ENCODE measurements around the gene HES4.
A peak's percentile ranks its signal among the peaks of the same experiment; 100 is the strongest.

The HES4 gene

DNA sequence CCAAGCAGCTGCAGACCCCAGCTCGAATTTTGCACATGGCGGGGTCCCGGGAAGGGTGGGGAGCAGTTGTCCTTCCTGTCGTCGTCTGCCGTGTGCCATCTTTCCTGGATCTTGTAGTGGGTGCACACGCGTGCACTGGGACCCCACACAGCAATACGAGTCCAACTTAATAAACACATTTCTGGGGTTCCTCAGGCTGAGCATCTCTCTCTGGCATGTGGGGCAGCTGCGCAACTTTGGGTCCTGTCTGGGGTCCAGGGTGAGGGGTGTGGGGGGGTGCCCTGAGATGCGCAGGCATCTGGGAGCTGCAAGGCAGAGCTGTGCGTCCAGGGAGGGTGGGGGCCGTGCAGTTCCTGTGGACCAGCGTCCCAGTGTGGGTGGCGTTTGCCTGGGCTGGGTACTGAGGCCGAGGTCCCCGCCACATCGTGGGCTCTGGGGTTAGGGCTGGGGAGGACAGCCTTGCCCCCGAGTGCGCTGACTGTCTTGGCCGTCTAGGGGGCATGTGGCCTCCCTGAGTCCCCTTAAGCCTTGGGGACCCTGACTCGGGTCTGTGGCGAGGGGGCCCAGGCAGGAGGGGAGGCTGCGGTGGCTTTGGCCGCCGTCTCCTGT is 34.3 kb downstream of the HES4 start:
- no peak for DNase-seq

DNA sequence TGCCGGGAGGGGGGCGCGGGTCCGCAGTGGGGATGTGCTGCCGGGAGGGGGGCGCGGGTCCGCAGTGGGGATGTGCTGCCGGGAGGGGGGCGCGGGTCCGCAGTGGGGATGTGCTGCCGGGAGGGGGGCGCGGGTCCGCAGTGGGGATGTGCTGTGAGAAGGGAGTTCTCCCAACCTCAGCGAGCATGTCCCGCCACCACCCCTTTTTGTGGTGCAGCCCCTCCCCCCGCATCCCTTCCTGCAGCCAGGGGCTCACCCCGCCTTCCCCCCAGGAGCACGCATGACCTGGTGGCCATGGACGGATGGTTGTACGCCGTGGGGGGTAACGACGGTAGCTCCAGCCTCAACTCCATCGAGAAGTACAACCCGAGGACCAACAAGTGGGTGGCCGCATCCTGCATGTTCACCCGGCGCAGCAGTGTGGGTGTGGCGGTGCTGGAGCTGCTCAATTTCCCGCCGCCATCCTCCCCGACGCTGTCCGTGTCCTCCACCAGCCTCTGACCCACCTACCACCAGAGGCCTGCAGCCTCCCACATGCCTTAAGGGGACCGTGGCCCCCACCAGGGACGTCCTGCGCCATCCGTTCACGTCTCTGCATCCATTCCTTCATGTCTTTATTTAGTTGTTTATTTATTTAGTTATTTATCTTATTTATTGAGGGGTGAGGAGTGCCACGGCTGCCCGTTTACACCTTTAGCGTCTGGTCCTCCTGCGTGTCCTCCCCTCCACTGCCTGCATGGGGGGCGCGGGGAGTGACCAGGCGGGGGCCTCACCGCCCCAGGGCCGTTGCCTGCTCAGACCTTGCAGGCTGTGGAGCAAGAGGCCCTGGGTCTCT is 35.0 kb downstream of the HES4 start:
- no peak for DNase-seq

DNA sequence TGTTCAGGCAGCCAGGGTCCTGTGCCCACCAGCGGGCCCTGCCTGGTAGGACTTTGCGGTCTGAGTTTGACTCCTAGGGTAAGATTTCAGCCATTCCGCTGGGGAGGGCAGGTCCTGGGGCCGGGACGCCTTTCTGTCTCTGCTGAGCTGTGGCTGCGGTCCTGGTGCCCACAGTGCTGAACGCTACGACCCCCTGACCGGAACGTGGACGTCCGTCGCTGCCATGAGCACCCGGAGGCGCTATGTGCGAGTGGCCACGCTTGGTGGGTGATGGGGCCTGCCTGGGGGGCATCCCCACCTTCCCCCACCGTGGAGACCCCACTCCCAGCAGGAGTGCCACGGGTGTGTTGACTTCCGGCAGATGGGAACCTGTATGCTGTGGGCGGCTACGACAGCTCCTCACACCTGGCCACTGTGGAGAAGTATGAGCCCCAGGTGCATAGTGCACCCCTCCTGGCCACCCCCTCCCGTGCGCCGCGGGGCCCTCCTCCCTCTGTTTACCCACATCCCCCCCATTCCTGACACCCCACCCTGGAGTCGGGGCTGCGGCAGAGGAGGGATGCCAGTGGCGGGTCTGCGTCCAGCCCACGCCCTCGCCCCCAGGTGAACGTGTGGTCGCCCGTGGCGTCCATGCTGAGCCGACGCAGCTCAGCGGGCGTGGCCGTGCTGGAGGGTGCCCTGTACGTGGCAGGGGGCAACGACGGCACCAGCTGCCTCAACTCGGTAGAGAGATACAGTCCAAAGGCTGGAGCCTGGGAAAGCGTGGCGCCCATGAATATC is 36.0 kb downstream of the HES4 start:
- DNase-seq, result no peak

DNA sequence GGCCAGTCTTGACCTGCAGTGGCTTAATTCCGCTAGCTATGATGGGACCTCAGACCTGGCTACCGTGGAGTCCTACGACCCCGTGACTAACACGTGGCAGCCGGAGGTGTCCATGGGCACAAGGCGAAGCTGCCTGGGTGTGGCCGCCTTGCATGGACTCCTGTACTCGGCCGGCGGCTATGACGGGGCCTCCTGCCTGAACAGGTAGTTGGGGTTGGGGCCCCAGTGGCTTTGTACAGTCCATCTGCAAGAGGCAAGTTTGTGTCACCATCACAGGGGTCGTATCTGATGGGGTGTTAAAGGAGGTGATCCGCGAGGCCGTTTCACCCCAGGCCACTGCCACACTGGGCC is 36.6 kb downstream of the HES4 start:
- DNase-seq, result no peak

DNA sequence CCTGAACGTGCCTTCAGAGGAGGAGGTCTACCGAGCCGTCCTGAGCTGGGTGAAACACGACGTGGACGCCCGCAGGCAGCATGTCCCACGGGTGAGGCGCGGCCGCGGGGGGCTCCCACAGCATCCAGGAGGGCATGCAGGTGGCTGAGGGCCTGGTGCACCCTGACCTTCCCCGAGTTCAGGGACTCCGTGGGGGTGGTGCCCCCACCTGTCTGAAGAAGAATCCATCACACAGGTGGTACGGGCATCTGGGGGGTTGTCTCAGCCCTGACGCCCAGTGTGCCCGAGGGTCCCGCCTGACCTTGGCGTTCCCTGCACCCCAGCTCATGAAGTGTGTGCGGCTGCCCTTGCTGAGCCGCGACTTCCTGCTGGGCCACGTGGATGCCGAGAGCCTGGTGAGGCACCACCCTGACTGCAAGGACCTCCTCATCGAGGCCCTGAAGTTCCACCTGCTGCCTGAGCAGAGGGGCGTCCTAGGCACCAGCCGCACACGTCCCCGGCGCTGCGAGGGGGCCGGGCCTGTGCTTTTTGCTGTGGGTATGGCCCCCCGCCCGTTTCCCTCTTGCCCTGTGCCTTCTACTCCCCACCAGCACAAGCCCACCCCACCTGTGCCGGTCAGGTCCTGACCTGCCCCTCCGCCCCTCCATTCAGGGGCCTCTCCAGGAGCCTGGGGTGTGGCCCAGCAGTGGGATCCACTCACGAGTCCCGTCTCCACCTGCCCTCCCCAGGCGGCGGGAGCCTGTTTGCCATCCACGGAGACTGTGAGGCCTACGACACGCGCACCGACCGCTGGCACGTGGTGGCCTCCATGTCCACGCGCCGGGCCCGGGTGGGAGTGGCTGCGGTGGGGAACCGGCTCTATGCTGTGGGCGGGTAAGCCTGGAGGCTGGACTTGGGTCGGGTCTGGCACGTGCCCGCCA is 37.3 kb downstream of the HES4 start:
- no peak for DNase-seq

DNA sequence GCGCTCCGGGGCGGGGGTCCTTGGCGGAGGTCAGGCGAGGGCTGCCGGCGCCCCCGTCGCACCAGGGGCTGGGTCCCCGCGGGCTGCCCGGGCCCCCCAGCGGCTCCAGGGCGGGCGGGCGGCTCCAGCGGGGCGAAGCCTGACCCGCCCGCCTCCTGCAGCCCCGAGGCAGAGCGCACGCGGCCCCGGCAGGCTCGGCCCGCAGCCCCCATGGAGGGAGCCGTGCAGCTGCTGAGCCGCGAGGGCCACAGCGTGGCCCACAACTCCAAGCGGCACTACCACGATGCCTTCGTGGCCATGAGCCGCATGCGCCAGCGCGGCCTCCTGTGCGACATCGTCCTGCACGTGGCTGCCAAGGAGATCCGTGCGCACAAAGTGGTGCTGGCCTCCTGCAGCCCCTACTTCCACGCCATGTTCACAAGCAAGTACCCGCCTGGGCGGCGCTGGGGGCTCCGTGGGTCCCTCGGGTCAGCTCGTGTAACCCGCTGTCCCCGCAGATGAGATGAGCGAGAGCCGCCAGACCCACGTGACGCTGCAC is 38.7 kb downstream of the HES4 start:
- DNase-seq, result no peak

DNA sequence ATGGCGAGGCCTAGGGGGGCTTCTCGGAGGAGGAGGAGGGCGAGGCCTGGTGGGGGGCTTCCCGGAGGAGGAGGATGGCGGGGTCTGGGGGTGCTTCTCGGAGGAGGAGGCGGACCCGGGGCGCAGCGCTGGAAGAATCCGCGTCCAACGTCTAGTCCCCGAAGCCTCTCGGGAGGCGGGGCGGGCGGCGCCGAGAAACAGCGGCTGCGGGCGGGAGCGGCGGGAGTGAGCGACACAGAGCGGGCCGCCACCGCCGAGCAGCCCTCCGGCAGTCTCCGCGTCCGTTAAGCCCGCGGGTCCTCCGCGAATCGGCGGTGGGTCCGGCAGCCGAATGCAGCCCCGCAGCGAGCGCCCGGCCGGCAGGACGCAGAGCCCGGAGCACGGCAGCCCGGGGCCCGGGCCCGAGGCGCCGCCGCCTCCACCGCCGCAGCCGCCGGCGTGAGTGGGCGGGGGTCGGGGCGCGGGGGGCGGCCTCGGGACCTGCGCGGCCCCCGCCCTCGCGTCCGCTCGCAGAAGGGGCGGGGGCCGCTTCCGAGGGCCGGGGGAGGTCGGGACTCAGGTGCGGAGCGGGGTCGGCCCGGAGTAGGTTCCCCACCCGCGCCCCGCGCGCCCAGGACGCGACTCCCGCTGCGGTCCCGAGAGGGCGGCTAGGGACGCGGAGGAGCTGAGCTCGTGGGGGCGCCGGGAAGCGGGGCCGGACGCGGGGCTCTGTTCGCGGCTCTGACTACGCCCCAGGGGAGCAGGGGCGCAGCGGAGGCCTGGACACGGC is 39.4 kb downstream of the HES4 start, which contains the start of gene KLHL17:
KLHL17 (plus strand) TSS at position 222 of the 769 bp plus-strand sequence; CDS start at position 332, 110 bp downstream.
- peak in 1 of 2 experiments; percentile 59 for DNase-seq

DNA sequence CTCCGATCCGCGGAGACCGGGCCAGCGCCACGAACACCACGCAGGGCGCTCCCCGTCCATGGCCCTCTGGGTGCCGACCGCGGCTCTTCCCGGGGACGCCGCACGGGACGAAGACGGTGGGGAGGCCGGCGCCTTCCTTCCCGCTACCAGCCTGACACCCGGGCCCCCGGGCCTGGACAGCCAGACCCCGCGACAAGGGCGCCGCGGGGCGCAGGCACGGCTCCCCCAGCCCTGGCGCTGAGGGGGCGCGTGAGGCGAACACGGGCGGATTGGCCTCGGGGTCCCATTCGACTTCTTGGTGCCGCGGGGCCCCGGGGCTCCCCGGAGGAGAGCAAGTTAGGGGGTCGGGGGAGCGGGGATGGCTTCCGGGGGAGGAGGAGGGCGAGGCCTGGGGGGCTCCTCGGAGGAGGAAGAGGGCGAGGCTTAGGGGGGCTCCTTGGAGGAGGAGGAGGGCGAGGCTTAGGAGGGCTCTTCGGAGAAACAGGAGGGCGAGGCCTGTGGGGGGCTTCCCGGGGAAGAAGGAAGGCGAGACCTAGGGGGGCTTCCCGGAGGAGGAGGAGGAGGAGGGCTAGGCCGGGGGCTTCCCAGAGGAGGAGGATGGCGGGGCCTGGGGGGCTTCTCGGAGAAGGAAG is 40.0 kb downstream of the HES4 start:
- no peak for DNase-seq

DNA sequence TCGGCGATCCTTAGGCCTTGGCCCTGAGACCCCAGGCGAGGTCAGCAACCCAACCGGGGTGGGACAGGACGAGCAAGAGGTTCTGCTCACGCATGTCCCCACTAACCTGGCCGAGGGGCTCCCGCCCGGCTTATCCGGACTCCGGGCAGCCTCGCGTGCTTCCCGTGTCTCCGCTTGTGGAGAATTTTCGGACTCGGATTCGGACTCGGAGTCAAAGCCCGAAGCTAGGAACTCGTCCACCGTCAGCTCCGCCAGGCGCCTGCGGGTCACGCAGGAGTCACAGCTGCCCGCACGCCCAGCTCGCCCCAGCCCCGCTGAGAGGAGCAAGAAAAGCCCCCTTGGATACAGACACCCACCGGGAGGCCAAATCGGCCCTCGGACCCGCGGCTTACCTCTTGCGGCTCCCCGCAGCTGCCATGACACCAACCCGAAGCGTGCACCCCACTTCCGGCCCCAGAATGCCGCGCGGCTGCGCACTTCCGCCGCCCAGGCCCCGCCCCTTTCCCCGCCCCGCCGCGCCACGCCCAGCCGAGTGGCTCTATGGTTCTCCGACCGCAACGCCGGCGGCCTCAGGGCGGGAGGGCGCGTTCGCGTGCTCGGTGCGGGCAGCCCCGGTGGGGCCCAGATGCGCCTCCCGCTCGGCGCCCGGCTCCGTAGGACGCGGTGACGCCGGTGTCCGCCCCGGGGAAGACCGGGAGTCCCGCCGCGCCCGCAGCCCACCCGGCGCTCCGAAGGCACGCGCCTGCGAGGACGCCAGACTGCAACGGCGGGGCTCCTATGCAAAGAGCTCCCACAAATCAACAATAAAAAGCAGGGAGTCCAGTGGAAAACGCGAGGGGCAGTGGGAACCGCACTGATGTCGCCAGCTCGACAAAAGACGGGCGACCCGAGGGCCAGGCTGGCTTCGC is 40.8 kb downstream of the HES4 start, which contains the start of gene NOC2L:
NOC2L (minus strand) TSS at position 434 of the 908 bp plus-strand sequence; CDS start at position 418, 16 bp downstream.
- DNase-seq, result peak; percentile 46 to 71

DNA sequence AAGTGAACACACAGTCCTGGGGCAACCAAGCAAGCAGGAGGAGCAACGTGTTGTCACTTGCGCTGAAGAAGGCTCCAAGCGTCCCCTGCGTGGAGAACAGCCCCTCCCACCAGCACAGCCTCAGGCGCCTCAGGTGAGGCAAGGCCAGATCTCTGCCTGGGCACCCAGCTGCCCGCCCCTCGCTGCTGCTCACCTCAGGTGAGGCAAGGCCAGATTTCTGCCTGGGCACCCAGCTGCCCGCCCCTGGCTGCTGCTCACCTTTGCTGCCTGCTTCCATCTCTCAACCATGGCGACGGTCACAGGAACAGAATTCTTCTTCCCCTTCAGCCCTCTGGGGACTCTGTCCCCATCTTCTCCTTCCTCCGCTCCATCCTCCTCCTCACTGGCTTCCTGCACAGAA is 43.3 kb downstream of the HES4 start:
- no peak for DNase-seq

DNA sequence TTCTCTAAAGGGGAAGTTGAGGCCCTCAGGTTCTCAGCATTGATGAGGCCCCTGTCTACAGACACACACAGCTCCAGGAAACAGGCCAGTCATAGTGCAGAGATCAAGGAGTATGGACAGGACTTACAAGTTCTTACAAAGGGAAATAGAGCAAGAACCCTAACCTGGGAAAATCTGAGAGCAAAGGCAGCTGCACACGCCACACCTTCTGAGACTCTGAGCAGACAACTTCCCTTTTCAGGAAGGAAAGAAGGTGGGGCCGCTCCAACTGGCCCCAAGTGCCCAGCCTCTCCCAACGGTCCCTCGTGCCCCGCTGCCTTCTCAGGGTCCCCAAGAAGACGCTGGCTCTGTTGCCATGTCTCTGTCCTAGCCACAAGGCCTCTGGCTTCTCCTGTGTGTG is 44.4 kb downstream of the HES4 start:
- no peak for DNase-seq

DNA sequence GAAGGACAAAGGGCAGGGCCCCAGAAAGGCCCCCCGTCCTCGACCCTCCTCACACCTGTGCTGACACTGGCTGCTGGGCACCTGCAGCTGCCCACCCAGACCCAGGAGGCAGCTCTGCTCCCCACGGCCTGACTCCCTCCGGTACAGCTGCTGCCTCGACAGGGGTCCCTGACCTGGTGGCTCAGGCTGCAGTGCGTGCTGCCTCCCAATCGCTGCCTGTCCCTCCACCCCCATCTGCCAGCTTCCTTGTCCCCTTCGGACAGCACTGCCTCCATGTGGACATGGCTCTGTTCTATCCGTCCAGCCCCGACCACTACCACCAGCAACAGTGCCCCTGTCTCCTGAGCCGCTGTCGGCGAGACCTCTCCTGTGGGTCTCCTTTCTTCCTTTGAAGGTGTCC is 45.0 kb downstream of the HES4 start:
- no peak for DNase-seq

DNA sequence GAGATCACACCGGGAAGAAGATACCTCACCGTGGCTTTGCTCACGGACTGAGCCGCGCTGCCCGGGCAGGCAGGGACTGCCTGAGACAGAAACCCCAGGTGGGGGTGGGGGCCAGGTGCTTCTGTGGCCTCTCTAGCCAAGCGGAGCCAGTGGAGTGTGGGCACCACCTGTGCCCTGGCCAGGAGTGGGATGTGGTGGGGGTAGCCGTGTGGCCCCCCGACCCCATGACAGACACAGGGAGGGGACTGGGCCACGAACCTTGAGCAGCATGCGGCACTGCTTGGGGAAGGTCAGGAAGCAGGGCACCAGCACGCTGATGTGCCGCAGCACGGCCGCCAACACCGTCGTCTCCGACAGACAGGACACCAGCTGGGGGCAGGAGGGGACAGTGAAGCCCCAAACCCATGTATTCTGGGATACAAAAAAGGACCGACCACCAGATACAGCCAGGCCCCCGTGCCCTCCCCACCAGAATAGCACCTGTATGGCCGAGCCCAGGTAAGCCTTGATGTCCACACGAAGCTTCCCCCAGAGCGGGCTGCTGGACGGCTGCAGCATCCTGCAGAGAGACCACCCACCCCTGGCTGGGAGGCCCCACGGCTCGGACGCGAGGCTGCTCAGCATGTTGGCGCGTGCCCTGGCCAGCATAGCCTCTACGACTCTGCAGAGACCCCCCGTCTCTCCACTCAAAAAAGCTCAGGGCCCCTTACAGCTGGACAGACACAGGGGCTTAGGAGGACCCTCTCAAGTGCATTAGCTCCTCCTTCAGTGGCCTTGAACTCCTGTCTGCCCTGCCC is 46.2 kb downstream of the HES4 start:
- no peak for DNase-seq

DNA sequence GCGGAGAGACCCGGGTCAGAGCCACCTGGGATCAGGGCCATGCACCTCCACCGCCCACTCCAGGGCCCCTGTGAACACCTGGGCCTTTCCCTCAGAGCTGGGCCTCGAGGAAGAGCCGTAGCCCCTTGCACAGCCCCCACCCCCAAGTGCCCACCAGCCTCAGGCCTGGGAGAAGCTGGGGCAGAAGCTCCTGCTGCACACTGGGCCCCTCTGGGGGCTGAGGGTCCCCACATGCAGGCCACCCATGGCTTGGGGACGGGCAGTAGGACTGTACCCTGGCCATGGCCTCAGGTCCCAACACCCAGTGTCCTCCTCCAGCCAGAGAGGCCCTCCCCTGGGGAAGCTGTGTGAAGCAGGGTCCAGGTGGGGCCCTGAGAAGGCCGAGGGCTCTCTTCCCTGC is 47.3 kb downstream of the HES4 start:
- DNase-seq, result no peak

DNA sequence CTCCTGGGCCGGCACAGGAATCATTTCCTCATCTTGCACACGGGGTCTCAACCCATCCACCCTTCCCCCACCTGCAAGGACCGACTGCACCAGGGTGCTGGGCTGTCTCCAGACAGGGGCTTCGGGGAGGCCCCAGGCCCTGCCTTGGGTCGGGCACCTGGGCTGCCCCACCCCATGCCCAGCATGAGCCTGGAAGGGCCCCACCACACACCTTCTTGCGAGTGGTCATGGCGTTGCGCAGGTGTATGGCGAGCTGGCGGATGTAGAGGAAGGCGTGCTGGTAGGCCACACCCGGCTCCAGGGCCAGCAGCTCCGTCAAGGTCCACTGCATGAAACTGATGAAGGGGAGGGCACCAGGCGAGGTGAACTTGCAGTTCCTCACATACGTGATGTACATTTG is 47.7 kb downstream of the HES4 start:
- DNase-seq, result no peak

DNA sequence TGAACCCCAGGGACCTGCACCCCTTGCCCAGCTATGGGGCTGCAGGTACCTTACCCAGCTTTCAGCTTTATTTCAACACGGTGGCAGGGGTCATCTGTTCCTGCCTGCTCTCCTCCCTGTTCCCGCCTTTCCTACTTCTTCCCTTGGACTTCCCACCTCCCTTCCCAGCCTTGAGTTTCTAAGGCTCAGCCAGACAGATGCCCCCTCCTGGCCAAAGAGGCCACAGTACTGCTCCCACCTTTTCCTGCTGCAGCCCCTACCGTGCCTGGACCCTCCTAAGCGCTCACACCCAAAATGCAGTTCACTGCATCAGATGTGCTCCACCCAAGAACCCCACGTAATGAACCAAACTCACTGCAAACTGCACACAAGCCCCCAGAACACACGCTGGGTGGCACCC is 48.5 kb downstream of the HES4 start:
- DNase-seq, result no peak

DNA sequence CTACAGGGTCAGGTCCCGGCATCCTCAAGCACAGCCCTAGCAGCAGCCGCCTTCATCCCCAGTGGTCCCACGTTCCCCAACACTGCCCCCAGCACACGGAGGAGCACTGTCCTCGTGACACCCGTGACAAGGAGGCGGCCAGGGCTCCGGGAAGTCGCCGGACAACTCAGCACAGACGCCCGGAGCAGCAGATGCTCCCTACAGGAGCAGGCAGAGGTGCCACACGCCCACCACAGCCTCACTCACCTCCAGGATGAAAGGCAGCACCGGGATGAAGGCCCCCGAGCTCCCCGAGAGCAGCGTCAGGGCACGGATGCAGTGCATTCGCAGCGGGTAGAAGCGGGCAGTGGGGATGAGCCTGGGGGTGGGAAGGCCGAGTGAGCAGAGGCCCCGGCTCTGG is 49.0 kb downstream of the HES4 start:
- no peak for DNase-seq

DNA sequence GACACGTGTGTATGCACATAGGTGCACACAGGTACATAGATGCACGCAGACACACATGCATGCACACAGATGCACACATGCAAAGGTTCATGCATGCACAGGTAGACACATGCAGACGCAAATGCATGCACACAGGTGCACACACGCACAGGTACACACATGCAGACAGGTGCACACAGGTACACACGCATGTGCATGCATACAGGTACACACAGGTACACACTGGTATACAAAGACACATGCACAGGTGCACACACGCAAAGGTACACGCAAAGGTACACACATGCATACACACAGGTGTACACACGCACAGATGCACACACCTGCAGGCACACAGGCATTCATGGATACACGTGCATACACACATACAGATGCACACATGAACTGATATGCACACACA is 49.6 kb downstream of the HES4 start:
- DNase-seq, result no peak

Measured in NCI-H524 (cell line).